GM18498 (cell line): ENCODE measurements around the gene SARS1.

Experiments
- ATAC-seq: cut with Tn5 transposase; IDR thresholded peaks from one replicate; pipeline ENCODE4 v1.9.1; 2021; ENCODE audit warnings: mild to moderate bottlenecking, moderate library complexity; ENCODE audit not compliant: unreplicated experiment

SARS1 gene

DNA sequence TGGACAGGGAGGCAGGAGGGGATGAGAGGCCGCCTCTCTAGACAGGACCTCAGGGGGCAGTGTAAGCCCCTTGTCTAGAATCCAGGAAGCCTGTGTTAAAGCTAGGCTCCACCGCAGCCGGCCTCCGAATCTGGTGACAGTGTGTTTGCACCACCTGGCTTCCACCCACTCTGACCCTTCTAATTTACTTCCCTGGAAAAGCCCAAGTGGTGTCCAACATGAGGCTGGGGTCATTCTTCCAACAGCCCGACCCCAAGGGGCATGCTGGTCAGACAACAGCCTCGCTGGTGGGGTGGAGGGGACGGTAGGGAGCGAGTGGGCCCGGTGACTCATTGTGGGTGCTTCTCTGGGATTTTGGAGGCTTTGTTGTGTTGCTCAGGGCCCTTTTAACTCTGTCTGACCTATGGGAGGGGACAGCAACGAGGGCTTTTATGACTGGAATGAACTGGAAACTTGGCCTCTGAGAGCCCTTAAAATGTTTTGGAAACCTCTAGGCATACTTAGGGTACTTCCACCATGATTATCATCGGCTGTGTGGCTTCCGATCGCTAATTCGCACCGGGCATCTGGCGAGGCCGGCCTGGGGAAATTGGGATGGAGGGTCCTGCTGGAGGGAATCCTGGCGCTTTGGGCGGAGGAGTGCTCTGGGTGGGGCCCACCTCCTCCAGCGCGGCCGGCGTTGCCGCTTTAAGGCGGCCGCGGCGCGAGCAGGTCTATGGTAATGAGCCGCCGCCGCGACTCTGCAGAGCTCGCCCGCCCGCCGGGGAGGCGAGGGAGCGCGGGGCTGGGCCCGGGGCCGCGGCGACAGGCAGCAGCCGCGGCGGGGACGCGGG, 35.3 kb downstream of the SARS1 start, which contains the start of gene CELSR2:
Gene CELSR2 (plus strand): TSS at position 743 of the 833 bp plus-strand sequence. CDS start 541 bp downstream, outside the sequence.
- ATAC-seq: peak; percentile 85

DNA sequence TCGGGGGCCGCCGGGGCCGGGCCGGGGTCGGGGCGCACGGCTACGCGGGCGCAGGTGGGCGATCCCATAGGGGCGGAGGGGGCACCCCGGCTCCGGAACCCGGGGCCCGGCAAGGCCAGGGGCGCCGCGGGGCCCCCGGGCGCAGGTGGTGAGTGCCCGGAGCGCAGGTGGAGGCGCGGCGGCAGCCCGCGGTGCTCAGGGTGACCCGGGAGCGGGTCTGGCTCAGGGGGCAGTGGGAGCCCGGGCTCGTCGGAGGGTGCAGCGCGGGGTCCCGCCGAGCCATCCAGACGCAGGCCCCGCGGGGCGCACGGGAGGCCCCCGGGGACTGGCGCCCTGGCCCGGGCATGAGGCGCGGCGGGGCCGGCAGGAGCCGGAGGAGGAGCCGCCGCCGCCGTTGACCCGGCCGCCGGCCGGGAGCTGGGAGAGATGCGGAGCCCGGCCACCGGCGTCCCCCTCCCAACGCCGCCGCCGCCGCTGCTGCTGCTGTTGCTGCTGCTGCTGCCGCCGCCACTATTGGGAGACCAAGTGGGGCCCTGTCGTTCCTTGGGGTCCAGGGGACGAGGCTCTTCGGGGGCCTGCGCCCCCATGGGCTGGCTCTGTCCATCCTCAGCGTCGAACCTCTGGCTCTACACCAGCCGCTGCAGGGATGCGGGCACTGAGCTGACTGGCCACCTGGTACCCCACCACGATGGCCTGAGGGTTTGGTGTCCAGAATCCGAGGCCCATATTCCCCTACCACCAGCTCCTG, 36.1 kb downstream of the SARS1 start:
- ATAC-seq: peak; percentile 50

DNA sequence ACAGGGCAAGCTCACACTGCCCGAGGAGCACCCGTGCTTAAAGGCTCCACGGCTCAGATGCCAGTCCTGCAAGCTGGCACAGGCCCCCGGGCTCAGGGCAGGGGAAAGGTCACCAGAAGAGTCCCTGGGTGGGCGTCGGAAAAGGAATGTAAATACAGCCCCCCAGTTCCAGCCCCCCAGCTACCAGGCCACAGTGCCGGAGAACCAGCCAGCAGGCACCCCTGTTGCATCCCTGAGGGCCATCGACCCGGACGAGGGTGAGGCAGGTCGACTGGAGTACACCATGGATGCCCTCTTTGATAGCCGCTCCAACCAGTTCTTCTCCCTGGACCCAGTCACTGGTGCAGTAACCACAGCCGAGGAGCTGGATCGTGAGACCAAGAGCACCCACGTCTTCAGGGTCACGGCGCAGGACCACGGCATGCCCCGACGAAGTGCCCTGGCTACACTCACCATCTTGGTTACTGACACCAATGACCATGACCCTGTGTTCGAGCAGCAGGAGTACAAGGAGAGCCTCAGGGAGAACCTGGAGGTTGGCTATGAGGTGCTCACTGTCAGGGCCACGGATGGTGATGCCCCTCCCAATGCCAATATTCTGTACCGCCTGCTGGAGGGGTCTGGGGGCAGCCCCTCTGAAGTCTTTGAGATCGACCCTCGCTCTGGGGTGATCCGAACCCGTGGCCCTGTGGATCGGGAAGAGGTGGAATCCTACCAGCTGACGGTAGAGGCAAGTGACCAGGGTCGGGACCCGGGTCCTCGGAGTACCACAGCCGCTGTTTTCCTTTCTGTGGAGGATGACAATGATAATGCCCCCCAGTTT, 36.9 kb downstream of the SARS1 start:
- no peak for ATAC-seq

GRCh38 chr1:109251277-109252166, 37.8 kb downstream of the SARS1 start:
- ATAC-seq: no peak

DNA sequence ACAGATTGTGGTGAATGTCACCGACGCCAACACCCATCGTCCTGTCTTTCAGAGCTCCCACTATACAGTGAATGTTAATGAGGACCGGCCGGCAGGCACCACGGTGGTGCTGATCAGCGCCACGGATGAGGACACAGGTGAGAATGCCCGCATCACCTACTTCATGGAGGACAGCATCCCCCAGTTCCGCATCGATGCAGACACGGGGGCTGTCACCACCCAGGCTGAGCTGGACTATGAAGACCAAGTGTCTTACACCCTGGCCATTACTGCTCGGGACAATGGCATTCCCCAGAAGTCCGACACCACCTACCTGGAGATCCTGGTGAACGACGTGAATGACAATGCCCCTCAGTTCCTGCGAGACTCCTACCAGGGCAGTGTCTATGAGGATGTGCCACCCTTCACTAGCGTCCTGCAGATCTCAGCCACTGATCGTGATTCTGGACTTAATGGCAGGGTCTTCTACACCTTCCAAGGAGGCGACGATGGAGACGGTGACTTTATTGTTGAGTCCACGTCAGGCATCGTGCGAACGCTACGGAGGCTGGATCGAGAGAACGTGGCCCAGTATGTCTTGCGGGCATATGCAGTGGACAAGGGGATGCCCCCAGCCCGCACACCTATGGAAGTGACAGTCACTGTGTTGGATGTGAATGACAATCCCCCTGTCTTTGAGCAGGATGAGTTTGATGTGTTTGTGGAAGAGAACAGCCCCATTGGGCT, 38.6 kb downstream of the SARS1 start:
- no peak for ATAC-seq

GRCh38 chr1:109252893-109253802, 39.4 kb downstream of the SARS1 start:
- no peak for ATAC-seq

GRCh38 chr1:109253803-109254620, 40.3 kb downstream of the SARS1 start:
- no peak for ATAC-seq

- ATAC-seq: no peak
These were observed 40.9 kb downstream of the SARS1 start for GRCh38 chr1:109254621-109255096.

- no peak for ATAC-seq
These were observed 41.5 kb downstream of the SARS1 start for GRCh38 chr1:109255097-109255651.

DNA sequence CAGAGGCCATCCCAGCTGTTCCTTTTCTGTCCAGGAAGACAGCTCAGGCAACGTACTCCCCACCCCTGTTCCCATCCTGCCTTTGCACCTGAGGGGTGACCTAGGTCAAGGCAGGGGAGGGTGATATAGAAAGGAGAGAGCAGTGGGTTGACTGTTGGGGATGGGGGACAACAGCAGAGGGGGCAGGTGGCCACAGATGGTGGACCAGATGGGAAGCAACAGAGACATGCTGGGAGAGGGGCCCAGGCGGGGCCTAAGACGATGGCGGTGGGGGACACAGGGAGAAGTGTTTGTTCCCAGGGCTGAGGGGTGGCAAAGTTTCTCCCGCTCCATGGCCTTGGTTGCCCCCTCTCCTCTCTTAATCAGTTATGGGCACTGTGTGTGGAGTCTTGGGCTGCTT, 42.0 kb downstream of the SARS1 start:
- no peak for ATAC-seq

- ATAC-seq: no peak
These were observed 42.4 kb downstream of the SARS1 start for GRCh38 chr1:109256085-109256484.

- ATAC-seq: no peak
These were observed 43.4 kb downstream of the SARS1 start for GRCh38 chr1:109256971-109257681.

DNA sequence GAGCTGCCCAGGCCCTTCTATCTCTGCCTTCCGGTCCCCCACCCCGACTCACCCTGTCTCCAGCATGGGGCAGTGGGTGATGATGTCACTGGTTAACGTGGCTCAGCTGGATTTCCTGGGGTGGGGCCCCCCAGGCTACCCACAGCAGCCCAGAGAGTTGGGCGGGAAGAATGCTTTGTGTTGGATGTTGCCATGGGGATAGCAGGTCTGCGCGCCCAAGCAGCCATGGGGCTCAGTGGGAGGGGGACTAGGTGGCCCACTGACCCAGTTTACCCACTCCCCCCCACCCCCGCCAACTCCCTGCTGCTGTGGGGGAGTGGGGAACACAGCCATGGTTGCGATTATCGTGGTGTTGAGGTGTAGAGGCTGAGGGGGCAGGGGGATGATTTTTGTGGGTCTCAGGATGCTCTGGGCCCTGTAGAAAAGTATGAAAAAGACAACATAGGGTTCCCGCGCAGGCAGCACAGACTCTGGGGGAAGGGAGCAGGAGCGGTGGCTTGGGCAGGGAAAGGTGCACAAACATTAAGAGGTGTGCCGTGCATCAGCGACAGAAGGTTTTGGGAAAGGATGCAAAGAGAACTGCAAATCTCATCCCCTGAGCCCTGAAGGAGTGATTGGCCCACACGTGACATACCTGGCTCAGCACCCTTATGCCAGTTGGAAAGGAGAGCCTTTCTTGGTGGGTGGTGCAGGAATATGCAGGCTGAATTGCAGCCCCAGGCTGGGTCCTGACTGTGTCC, 44.1 kb downstream of the SARS1 start:
- ATAC-seq: no peak

GRCh38 chr1:109258481-109259466, 45.1 kb downstream of the SARS1 start:
- no peak for ATAC-seq
